H9 (cell line): Measurements from ENCODE around the gene ICE1. TPM values are rescaled to one million over a fixed set of nuclear protein-coding genes. Genes with fewer than 3 reads are reported as not detected.

Experiments used
- DNase-seq: peaks from one replicate; pipeline ENCODE4 v3.0.0-alpha.2; 2017
- H2AFZ ChIP-seq: one replicate; pipeline ENCODE4 v1.6.1; 2013; ENCODE audit warnings: mild to moderate bottlenecking, low read length, control low read depth, moderate library complexity
- H2AK5ac ChIP-seq: 2 replicates; pipeline ENCODE4 v1.6.1; 2013; ENCODE audit warnings: low read length, control low read depth, mixed read lengths; ENCODE audit not compliant: insufficient read length
- H2BK120ac ChIP-seq: one replicate; pipeline ENCODE4 v1.6.1; 2013; ENCODE audit warnings: low read depth, mild to moderate bottlenecking, low read length, control low read depth, inconsistent platforms; ENCODE audit not compliant: poor library complexity, severe bottlenecking
- H2BK12ac ChIP-seq: 2 replicates; pipeline ENCODE4 v1.6.1; 2013; ENCODE audit warnings: low read length, control low read depth, mixed read lengths, low read depth; ENCODE audit not compliant: insufficient read length
- H2BK15ac ChIP-seq: 2 replicates; pipeline ENCODE4 v1.6.1; 2013; ENCODE audit warnings: low read depth, low read length, control low read depth
- H2BK20ac ChIP-seq: one replicate; pipeline ENCODE4 v1.6.1; 2013; ENCODE audit warnings: low read depth, mild to moderate bottlenecking, low read length, control low read depth, inconsistent platforms; ENCODE audit not compliant: poor library complexity, severe bottlenecking
- H2BK5ac ChIP-seq: 2 replicates; pipeline ENCODE4 v1.6.1; 2013; ENCODE audit warnings: low read length, control low read depth, mixed read lengths; ENCODE audit not compliant: insufficient read length
- H3K14ac ChIP-seq: 2 replicates; pipeline ENCODE4 v1.6.1; 2013; ENCODE audit warnings: low read length, control low read depth; ENCODE audit not compliant: insufficient read depth
- H3K18ac ChIP-seq: 2 replicates; pipeline ENCODE4 v1.6.1; 2013; ENCODE audit warnings: low read depth, mild to moderate bottlenecking, mixed read lengths, low read length, control low read depth; ENCODE audit not compliant: insufficient read length
- H3K23ac ChIP-seq: 2 replicates; pipeline ENCODE4 v1.6.1; 2013; ENCODE audit warnings: low read length, control low read depth, mixed read lengths, low read depth; ENCODE audit not compliant: insufficient read length
- H3K23me2 ChIP-seq: 2 replicates; pipeline ENCODE4 v1.6.1; 2013; ENCODE audit warnings: low read depth, mild to moderate bottlenecking, mixed read lengths, low read length, control low read depth; ENCODE audit not compliant: insufficient read length, poor library complexity, severe bottlenecking
- H3K27ac ChIP-seq: 2 replicates; pipeline ENCODE4 v1.5.1; 2013; ENCODE audit warnings: low read length, control low read depth, mixed read lengths, low read depth; ENCODE audit not compliant: insufficient read length
- H3K27me3 ChIP-seq: 2 replicates; pipeline ENCODE4 v1.6.1; 2013; ENCODE audit warnings: low read length, control low read depth, inconsistent platforms; ENCODE audit not compliant: insufficient read depth
- H3K4ac ChIP-seq: 2 replicates; pipeline ENCODE4 v1.6.1; 2013; ENCODE audit warnings: low read depth, mild to moderate bottlenecking, control low read depth, inconsistent platforms, low read length, moderate library complexity
- H3K4me1 ChIP-seq: 2 replicates; pipeline ENCODE4 v1.6.1; 2013; ENCODE audit warnings: low read length, control low read depth, inconsistent platforms; ENCODE audit not compliant: insufficient read depth
- H3K4me2 ChIP-seq: 2 replicates; pipeline ENCODE4 v1.6.1; 2013; ENCODE audit warnings: low read length, control low read depth, mixed read lengths; ENCODE audit not compliant: insufficient read length, insufficient read depth
- H3K56ac ChIP-seq: 2 replicates; pipeline ENCODE4 v1.6.1; 2013; ENCODE audit warnings: low read depth, mild to moderate bottlenecking, mixed read lengths, low read length, control low read depth; ENCODE audit not compliant: insufficient read length
- H3K79me1 ChIP-seq: 2 replicates; pipeline ENCODE4 v1.6.1; 2013; ENCODE audit warnings: low read depth, mild to moderate bottlenecking, moderate library complexity, low read length, control low read depth, inconsistent platforms; ENCODE audit not compliant: insufficient read depth, poor library complexity, severe bottlenecking
- H3K79me2 ChIP-seq: 2 replicates; pipeline ENCODE4 v1.6.1; 2013; ENCODE audit warnings: low read length, control low read depth, inconsistent platforms; ENCODE audit not compliant: insufficient read depth
- H3K9ac ChIP-seq: 2 replicates; pipeline ENCODE4 v1.6.1; 2013; ENCODE audit warnings: low read length, control low read depth, mixed read lengths; ENCODE audit not compliant: insufficient read length; ENCODE audit errors: extremely low read depth
- H3K9me3 ChIP-seq: one replicate; pipeline ENCODE4 v1.6.1; 2013; ENCODE audit warnings: low read depth, low read length, inconsistent platforms; ENCODE audit not compliant: control insufficient read depth
- H3T11ph ChIP-seq: one replicate; pipeline ENCODE4 v1.6.1; 2013; ENCODE audit warnings: mild to moderate bottlenecking, low read length, control low read depth, inconsistent platforms
- H4K20me1 ChIP-seq: one replicate; pipeline ENCODE4 v1.6.1; 2013; ENCODE audit not compliant: control insufficient read depth, insufficient read length, insufficient read depth
- H4K5ac ChIP-seq: 2 replicates; pipeline ENCODE4 v1.6.1; 2013; ENCODE audit warnings: low read depth, mild to moderate bottlenecking, mixed read lengths, low read length, control low read depth; ENCODE audit not compliant: insufficient read length
- H4K8ac ChIP-seq: replicated peaks from 2 replicates; pipeline ENCODE4 v1.6.1; 2013; ENCODE audit warnings: low read length, control low read depth, mixed read lengths, low read depth; ENCODE audit not compliant: insufficient read length
- H4K91ac ChIP-seq: 2 replicates; pipeline ENCODE4 v1.6.1; 2013; ENCODE audit warnings: low read depth, mild to moderate bottlenecking, moderate library complexity, mixed read lengths, low read length, control low read depth; ENCODE audit not compliant: insufficient read length
- H3K27ac Mint-ChIP-seq, 3 experiments: 2 replicates in 2 of 3; 3 replicates in 1 of 3; pipeline ENCODE4 v1.8.0; 2020 to 2021; ENCODE audit warnings: mixed read lengths in 3 of 3, mild to moderate bottlenecking in 1 of 3, moderate library complexity in 1 of 3
- H3K27me3 Mint-ChIP-seq: 2 replicates; pipeline ENCODE4 v1.8.0; 2021; ENCODE audit warnings: low read depth, mild to moderate bottlenecking, moderate library complexity, mixed read lengths
- H3K36me3 Mint-ChIP-seq, 3 experiments: 2 replicates in 2 of 3; 3 replicates in 1 of 3; pipeline ENCODE4 v1.8.0; 2020 to 2021; ENCODE audit warnings: low read depth in 3 of 3, mixed read lengths in 3 of 3; ENCODE audit not compliant: insufficient read depth in 1 of 3
- H3K4me1 Mint-ChIP-seq, 2 experiments: 2 replicates each; pipeline ENCODE4 v1.8.0; 2020; ENCODE audit warnings: mixed read lengths in 2 of 2
- H3K4me3 Mint-ChIP-seq, 2 experiments: 2 replicates in 1 of 2; 3 replicates in 1 of 2; pipeline ENCODE4 v1.8.0; 2020 to 2021; ENCODE audit warnings: mild to moderate bottlenecking in 2 of 2, mixed read lengths in 2 of 2, moderate library complexity in 1 of 2
- H3K9me3 Mint-ChIP-seq, 2 experiments: 2 replicates in 1 of 2; 3 replicates in 1 of 2; pipeline ENCODE4 v1.8.0; 2020; ENCODE audit warnings: mild to moderate bottlenecking in 2 of 2, mixed read lengths in 2 of 2, moderate library complexity in 1 of 2
- WGBS: extraction: QIAGEN DNeasy Blood & Tissue Kit; methylation state at CpG from one replicate; pipeline ENCODE4 v1.1.7; 2013; ENCODE audit warnings: missing lambda C conversion rate, low lambda C conversion rate, mixed read lengths; ENCODE audit not compliant: insufficient read length; ENCODE audit errors: extremely low coverage; 5-methylcytosine and 5-hydroxymethylcytosine counted together
- total RNA-seq: library from RNA; stranded (reverse); gene quantifications from 2 replicates; pipeline ENCODE4 v1.2.1, GENCODE V29; 2021
- TF ChIP-seq, protein P1 (sequence below): fragments of 200-600 bp; sonication (generic); conservative IDR thresholded peaks from 3 replicates; pipeline ENCODE4 v1.8.0; 2021; ENCODE audit warnings: antibody characterized with exemption, mild to moderate bottlenecking

ICE1 gene
- total RNA-seq, 1 experiment from 2014 or later = 45.1 TPM

DNA sequence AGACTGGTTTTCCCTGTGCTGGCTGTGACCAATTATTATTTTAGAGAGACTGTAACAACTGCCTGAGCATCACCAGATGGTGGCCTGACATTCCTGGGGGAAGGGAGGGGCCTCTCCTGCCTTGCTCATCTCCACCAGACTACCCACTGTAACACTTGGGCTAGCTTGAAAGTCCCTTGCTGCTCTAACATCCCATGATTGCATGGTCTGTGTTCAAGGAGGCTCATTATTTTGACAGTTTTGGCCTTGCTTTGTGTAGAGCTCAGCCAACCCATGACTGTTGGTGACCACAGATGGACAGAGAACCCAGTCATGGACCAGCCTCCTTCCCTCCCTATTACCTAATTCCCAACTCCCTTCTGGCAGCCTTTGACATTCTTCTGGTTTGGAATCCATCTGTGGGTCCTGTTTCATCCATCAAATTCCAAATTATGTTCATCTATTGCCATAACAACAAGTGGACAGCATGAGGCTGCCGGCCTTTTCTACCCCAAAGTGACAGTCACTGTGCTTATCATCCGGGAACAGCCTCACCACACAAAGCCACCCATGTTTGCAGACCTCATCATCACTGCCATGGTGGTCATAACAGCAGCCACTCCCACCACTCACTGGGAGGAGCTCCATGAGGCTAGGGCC, 49.0 kb upstream of the ICE1 start:
- no peak overlapping the region for H3K4me2 ChIP-seq
- Mint-ChIP-seq H3K27me3 (no peaks in the 10 kb centered on the region; the same call in 1 of the 2 replicates), H3K9me3 (peaks cover 13% of the 10 kb centered on the region in 2 experiments), H3K27ac (no peak overlapping the region), H3K36me3 (peaks cover 5 to 25% (median 13%) of the 10 kb centered on the region in 3 experiments; a peak in 5 of 7 replicates), H3K4me3 (no peak overlapping the region), H3K4me1 (peaks cover 22 to 24% of the 10 kb centered on the region in 2 experiments)
- no peak overlapping the region for H3K4ac ChIP-seq
- H3T11ph ChIP-seq = no peak overlapping the region
- no peak overlapping the region for H2BK20ac ChIP-seq
- no peak overlapping the region for H4K91ac ChIP-seq
- H2BK5ac ChIP-seq = no peak overlapping the region
- no peak overlapping the region for H2AK5ac ChIP-seq
- no peak overlapping the region for H3K14ac ChIP-seq
- H2BK12ac ChIP-seq = no peak overlapping the region
- TF ChIP-seq, protein P1, sequence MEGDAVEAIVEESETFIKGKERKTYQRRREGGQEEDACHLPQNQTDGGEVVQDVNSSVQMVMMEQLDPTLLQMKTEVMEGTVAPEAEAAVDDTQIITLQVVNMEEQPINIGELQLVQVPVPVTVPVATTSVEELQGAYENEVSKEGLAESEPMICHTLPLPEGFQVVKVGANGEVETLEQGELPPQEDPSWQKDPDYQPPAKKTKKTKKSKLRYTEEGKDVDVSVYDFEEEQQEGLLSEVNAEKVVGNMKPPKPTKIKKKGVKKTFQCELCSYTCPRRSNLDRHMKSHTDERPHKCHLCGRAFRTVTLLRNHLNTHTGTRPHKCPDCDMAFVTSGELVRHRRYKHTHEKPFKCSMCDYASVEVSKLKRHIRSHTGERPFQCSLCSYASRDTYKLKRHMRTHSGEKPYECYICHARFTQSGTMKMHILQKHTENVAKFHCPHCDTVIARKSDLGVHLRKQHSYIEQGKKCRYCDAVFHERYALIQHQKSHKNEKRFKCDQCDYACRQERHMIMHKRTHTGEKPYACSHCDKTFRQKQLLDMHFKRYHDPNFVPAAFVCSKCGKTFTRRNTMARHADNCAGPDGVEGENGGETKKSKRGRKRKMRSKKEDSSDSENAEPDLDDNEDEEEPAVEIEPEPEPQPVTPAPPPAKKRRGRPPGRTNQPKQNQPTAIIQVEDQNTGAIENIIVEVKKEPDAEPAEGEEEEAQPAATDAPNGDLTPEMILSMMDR = no peak
- no peak overlapping the region for H3K18ac ChIP-seq
- no peak for DNase-seq
- no peak overlapping the region for H3K27ac ChIP-seq
- no peak overlapping the region for H2AFZ ChIP-seq
- H4K5ac ChIP-seq = no peak overlapping the region
- no peaks in the 10 kb centered on the region for H3K27me3 ChIP-seq
- H3K23me2 ChIP-seq = no peaks in the 10 kb centered on the region
- no peak overlapping the region for H3K23ac ChIP-seq
- no peaks in the 10 kb centered on the region for H3K4me1 ChIP-seq
- peaks cover 7% of the 10 kb centered on the region for H3K9me3 ChIP-seq
- no peak overlapping the region for H3K9ac ChIP-seq
- H4K8ac ChIP-seq = no peak overlapping the region
- H4K20me1 ChIP-seq = no peaks in the 10 kb centered on the region
- H2BK15ac ChIP-seq = no peak overlapping the region
- no peaks in the 10 kb centered on the region for H3K79me2 ChIP-seq
- H3K79me1 ChIP-seq = no peaks in the 10 kb centered on the region
- no peak overlapping the region for H3K56ac ChIP-seq
- WGBS = no CpG with 5 or more reads among the region's 2 CpGs
- no peak overlapping the region for H2BK120ac ChIP-seq
